Measurements from ENCODE around the gene BABAM2. TPM values are rescaled to one million over a fixed set of nuclear protein-coding genes. Genes with fewer than 3 reads are reported as not detected.

Gene BABAM2
- total RNA-seq, 1 donor from 2014 or later = 28.5 TPM

GRCh38 chr2:27886322-27886721, 4.2 kb upstream of the BABAM2 start:
- H2AFZ ChIP-seq (ENCODE audit: low read depth, low read length) = no peak overlapping the region
- no peak overlapping the region for H3K27ac ChIP-seq (ENCODE audit: low read depth, low read length)
- no peak overlapping the region for H3K27ac Mint-ChIP-seq (ENCODE audit: unreplicated experiment)
- no peak overlapping the region for H3K9ac ChIP-seq (ENCODE audit: low read length)
- H3K4me3 ChIP-seq (ENCODE audit: insufficient read depth, low read depth, low read length) = no peak overlapping the region
- peaks cover 11% of the 10 kb centered on the region for H3K9me3 Mint-ChIP-seq (ENCODE audit: unreplicated experiment)
- H3K4me1 ChIP-seq (ENCODE audit: insufficient read depth, low read length) = peaks cover 27% of the 10 kb centered on the region
- no peaks in the 10 kb centered on the region for H3K36me3 Mint-ChIP-seq (ENCODE audit: low read depth, unreplicated experiment)
- DNase-seq (ENCODE audit: low read depth) (no peak), FAIRE-seq (no peak)
- TF ChIP-seq CTCF (IDR thresholded peaks at IDR 0.05; ENCODE audit: insufficient read depth, low read depth, low read length) (no peak), EZH2 (IDR thresholded peaks at IDR 0.05; ENCODE audit: insufficient read depth, low read length) (no peak)
- no peaks in the 10 kb centered on the region for H3K9me3 ChIP-seq (ENCODE audit: insufficient read depth, low read depth, low read length)
- no peaks in the 10 kb centered on the region for H4K20me1 ChIP-seq (ENCODE audit: insufficient read depth, low read length)
- peaks cover 7% of the 10 kb centered on the region for H3K79me2 ChIP-seq (ENCODE audit: insufficient read depth, low read length)
- H3K4me1 Mint-ChIP-seq (ENCODE audit: low read depth, unreplicated experiment) = peaks cover 32% of the 10 kb centered on the region
- no peak overlapping the region for H3K4me3 Mint-ChIP-seq (ENCODE audit: unreplicated experiment)
- H3K4me2 ChIP-seq (ENCODE audit: low read length) = no peak overlapping the region
- no peaks in the 10 kb centered on the region for H3K27me3 ChIP-seq (ENCODE audit: insufficient read depth, low read length)
- H3K36me3 ChIP-seq (ENCODE audit: insufficient read depth, low read length) = no peaks in the 10 kb centered on the region
- H3K27me3 Mint-ChIP-seq (ENCODE audit: low read depth, unreplicated experiment) = no peaks in the 10 kb centered on the region

GRCh38 chr2:27887111-27887510, 3.4 kb upstream of the BABAM2 start:
- Histone ChIP-seq H4K20me1 (ENCODE audit: insufficient read depth, low read length) (no peaks in the 10 kb centered on the region), H2AFZ (ENCODE audit: low read depth, low read length) (no peak overlapping the region), H3K36me3 (ENCODE audit: insufficient read depth, low read length) (no peaks in the 10 kb centered on the region), H3K4me1 (ENCODE audit: insufficient read depth, low read length) (peaks cover 34% of the 10 kb centered on the region), H3K9me3 (ENCODE audit: insufficient read depth, low read depth, low read length) (no peaks in the 10 kb centered on the region), H3K4me3 (ENCODE audit: insufficient read depth, low read depth, low read length) (no peak overlapping the region), H3K27ac (ENCODE audit: low read depth, low read length) (no peak overlapping the region), H3K4me2 (ENCODE audit: low read length) (no peak overlapping the region), H3K9ac (ENCODE audit: low read length) (no peak overlapping the region), H3K27me3 (ENCODE audit: insufficient read depth, low read length) (no peaks in the 10 kb centered on the region), H3K79me2 (ENCODE audit: insufficient read depth, low read length) (peaks cover 7% of the 10 kb centered on the region)
- no peak overlapping the region for H3K27ac Mint-ChIP-seq (ENCODE audit: unreplicated experiment)
- DNase-seq (ENCODE audit: low read depth) (no peak), FAIRE-seq (no peak)
- no peaks in the 10 kb centered on the region for H3K36me3 Mint-ChIP-seq (ENCODE audit: low read depth, unreplicated experiment)
- peaks cover 29% of the 10 kb centered on the region for H3K4me1 Mint-ChIP-seq (ENCODE audit: low read depth, unreplicated experiment)
- H3K27me3 Mint-ChIP-seq (ENCODE audit: low read depth, unreplicated experiment) = no peaks in the 10 kb centered on the region
- no peak for TF ChIP-seq EZH2 (IDR thresholded peaks at IDR 0.05; ENCODE audit: insufficient read depth, low read length)
- no peak for TF ChIP-seq CTCF (IDR thresholded peaks at IDR 0.05; ENCODE audit: insufficient read depth, low read depth, low read length)
- H3K4me3 Mint-ChIP-seq (ENCODE audit: unreplicated experiment) = no peak overlapping the region
- peaks cover 4% of the 10 kb centered on the region for H3K9me3 Mint-ChIP-seq (ENCODE audit: unreplicated experiment)

DNA sequence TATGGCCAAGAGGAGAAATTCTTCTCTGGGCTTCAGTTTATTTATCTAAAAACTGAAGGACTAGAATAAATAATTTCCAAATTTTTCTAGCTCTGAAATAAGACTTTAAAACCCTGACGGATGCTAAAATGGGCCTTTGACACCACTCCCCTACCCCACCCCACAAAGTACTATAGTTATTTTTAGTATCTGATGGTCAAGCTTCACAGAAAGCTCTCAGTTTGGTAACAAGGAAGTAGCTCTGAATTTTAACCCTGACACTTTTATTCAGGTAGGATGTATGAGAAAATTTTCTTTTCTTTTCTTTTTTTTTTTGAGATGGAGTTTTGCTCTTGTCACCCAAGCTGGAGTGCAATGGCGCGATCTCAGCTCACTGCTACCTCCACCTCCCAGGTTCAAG, 2.7 kb upstream of the BABAM2 start:
- Mint-ChIP-seq H3K4me1 (ENCODE audit: low read depth, unreplicated experiment) (peaks cover 27% of the 10 kb centered on the region), H3K27ac (ENCODE audit: unreplicated experiment) (no peak overlapping the region), H3K9me3 (ENCODE audit: unreplicated experiment) (no peaks in the 10 kb centered on the region), H3K27me3 (ENCODE audit: low read depth, unreplicated experiment) (no peaks in the 10 kb centered on the region), H3K4me3 (ENCODE audit: unreplicated experiment) (no peak overlapping the region), H3K36me3 (ENCODE audit: low read depth, unreplicated experiment) (no peaks in the 10 kb centered on the region)
- no peak overlapping the region for H3K4me3 ChIP-seq (ENCODE audit: insufficient read depth, low read depth, low read length)
- H3K9ac ChIP-seq (ENCODE audit: low read length) = no peak overlapping the region
- FAIRE-seq (no peak), DNase-seq (ENCODE audit: low read depth) (no peak)
- no peak overlapping the region for H3K27ac ChIP-seq (ENCODE audit: low read depth, low read length)
- peaks cover 34% of the 10 kb centered on the region for H3K4me1 ChIP-seq (ENCODE audit: insufficient read depth, low read length)
- H4K20me1 ChIP-seq (ENCODE audit: insufficient read depth, low read length) = no peaks in the 10 kb centered on the region
- H3K4me2 ChIP-seq (ENCODE audit: low read length) = no peak overlapping the region
- no peaks in the 10 kb centered on the region for H3K9me3 ChIP-seq (ENCODE audit: insufficient read depth, low read depth, low read length)
- H2AFZ ChIP-seq (ENCODE audit: low read depth, low read length) = no peak overlapping the region
- no peaks in the 10 kb centered on the region for H3K36me3 ChIP-seq (ENCODE audit: insufficient read depth, low read length)
- TF ChIP-seq EZH2 (IDR thresholded peaks at IDR 0.05; ENCODE audit: insufficient read depth, low read length) = no peak
- TF ChIP-seq CTCF (IDR thresholded peaks at IDR 0.05; ENCODE audit: insufficient read depth, low read depth, low read length) = no peak
- H3K27me3 ChIP-seq (ENCODE audit: insufficient read depth, low read length) = no peaks in the 10 kb centered on the region
- peaks cover 7% of the 10 kb centered on the region for H3K79me2 ChIP-seq (ENCODE audit: insufficient read depth, low read length)
